Measurements from ENCODE around the gene KANSL1.

DNA sequence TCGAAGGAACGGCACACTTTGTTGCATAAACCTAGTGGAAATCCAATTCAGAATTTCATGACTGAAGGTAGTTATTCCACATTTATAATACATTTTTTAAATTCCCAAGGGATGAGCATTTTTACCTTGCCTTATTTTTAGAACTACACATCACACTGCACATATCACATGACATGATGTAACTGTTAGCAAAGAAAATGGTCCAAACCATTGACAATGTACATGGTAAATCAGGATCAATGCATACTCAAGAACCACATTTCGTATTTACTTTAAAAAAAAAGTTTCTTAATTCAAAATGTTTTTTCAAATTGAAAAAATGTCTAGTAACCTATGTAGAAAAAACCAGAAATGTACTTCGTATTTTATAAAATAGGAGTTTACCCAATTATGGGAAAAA is 2.5 kb downstream of the KANSL1 start:
- TF ChIP-seq POLR2AphosphoS5 (IDR thresholded peaks at IDR 0.05; ENCODE audit: low read depth, low read length) (no peak), POLR2A (IDR thresholded peaks at IDR 0.05; ENCODE audit: low read depth, low read length) (no peak)
